NCI-H2107 treated with DMSO at 0.1 percent for 48 hours (cell line): Measurements from ENCODE around the gene LMOD1.

Experiments
- DNase-seq: peaks from one replicate; lab custom pipeline; 2025; ENCODE audit not compliant: unreplicated experiment; lab: John Stamatoyannopoulos, UW

LMOD1 gene

DNA sequence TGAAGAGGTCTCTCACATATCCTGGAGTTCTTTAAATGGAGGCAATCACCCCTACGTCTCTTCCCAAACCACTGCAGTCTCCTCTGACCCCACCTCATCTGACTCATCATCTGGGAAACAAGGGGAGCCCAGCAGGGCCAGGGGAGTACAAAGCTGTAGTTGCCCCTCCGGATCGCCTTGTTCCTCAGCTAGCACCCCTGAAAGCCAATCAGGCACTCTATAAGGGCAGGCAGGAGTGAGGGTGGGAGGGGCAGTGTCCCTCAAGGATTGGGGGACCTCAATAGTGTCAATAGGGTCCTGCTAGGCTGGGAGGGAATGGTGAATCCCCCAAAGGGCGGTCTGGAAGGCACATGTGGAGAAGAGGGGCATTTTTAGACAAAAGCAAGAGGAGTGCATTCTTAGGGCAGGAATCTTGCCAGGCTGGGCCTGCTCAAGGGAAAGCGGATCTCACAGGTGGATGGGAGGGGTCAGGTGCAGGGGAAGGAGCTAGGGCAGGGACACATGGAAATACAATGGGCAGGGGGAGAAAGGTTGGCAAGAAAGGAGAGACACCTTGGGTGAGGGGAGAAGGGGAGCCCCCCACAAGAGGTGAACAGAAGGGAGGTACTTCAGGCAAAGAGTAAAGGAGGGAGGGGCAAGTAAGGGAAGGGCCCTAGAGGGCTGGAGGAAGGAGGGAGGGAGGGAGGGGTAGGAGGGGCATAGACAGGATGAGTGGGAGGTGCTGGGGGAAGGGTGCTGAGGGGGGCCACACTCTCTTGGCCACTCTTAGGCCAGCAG lies 51.8 kb downstream of the LMOD1 start:
- DNase-seq, result no peak

DNA sequence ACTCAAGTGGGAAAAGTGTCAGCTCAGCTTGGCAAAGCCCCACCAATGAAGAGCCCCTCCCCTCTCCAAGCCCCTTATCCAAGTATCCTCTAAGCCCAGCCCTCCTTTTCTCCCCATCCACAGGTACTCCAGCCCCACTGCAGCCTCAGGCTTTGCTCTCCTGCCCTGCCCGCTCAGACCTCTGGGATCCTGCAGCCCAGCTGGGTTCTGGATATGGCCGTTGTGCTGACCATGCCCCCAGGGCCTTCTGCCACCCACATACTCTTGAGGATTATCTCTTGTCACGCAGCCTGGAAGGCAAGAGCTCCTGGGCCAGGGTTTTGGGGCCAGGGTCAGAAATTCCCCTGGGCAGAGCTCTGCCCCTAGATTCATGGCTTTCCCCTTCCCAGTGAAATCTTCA lies 52.9 kb downstream of the LMOD1 start:
- no peak for DNase-seq

DNA sequence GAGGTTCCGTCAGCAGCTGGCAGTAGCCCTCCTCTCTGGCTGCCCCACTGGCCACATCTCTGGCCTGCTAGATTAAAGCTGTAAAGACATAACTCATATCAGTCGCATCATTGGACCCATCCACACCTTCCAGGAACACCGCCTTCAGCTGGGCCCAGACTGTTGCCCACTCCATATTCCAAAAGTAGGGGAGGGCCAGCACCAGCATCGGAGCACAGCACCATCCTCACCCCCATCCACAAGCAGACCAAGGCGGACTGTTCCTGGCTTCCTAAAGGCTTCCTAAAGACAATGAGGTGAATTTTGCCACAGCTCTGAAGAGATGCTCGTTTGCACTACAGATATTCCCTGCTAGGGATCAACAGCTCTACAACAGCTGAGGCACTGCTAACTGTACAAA lies 54.1 kb downstream of the LMOD1 start:
- no peak for DNase-seq

DNA sequence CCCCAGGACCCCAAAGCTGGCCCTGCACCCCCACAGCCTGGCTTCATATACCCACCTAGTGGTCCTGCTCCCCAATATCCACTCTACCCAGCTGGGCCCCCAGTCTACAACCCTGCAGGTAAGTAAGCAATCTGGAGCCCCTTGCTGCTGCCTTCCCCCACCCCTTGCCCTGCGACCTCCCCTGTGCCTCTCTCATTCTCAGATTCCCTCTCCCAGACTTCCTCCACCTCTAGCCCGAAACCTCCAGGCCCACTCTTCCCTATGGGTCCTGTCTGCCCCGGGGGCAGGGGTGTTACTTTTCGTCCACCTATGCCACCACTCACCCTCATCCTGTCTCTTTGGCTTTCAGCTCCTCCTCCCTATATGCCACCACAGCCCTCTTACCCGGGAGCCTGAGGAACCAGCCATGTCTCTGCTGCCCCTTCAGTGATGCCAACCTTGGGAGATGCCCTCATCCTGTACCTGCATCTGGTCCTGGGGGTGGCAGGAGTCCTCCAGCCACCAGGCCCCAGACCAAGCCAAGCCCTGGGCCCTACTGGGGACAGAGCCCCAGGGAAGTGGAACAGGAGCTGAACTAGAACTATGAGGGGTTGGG lies 54.8 kb downstream of the LMOD1 start:
- no peak for DNase-seq

DNA sequence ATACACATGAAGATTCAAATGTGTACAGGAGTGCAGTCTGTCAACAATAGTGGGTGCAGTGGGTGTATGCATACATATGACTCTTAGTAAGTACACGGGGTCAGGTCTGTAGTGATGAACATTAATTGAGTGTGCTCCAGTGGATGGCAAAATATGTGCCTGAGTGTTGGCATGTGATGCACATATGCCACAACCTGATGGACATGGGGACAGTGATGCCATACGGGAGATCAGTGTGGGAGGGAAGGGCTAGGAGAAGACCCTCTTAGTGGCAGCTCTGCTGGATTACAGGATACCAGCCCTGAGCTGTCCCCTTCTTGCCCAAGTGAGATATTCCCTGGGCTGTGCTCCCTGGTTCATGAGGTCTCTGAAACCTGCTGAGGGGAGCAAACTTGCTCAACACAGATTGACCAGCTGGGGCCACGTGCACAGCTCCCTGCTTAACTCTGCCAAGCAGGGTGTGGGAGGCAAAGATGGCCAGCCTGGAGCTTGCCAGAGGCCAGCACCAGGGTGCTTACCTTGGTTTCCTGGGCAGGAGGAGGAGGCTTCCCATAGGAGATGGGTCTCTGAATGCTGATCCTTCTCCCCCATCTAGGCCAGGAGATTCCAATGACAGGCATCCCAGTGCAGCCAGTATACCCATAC lies 55.4 kb downstream of the LMOD1 start:
- DNase-seq, result no peak

DNA sequence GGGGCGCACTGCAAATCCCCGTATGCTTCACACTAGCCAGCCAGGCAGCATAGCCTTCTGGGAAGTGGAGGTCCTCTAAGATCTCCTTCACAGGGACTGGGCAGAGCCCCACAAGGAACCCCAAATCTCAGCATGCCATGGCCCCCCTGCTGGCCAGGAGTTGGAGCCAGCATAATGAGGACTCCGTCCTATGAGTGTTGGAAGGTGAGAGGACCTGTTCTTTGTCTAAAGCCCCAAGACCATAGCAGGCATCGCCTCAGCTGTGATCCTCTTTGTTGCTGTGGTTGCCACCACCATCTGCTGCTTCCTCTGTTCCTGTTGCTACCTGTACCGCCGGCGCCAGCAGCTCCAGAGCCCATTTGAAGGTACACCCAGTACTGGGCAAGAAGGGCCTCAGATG lies 56.1 kb downstream of the LMOD1 start:
- no peak for DNase-seq

DNA sequence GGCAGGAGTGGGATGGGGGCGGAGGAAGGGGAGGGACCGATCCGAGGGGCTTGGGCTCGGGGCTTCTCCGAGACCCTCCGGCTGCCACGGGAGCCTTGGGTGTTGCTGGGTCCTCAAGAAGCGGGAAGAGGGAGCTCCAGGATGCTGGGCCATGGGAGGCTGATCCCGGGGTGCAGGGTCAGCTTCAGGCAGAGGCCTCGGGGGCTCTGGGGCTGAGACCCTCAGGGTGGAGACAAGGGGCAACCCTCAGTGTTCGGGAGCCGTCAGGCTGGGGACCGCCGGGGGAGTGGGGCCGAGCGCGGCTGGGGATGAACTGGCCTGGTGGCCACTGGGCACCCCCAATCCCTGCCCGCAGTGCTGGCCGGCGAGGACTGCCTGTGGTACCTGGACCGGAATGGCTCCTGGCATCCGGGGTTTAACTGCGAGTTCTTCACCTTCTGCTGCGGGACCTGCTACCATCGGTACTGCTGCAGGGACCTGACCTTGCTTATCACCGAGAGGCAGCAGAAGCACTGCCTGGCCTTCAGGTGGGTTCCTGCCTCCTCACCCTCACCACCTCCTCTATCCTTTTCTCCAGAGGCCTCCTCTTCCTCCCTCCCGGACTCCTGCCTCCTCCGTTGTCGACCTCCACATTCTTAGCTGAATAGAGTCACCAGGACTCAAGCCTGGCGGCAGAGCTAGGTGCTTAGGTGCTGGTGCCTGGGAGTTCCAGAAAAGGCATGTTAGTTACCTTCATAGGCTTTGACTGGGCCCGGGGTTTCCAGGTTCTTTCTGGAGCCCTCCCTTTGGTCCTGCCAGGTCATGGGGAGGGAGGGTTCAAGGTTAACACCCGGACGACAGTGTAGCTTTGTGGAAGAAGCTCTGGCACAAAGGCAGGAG lies 57.0 kb downstream of the LMOD1 start:
- DNase-seq, result no peak

DNA sequence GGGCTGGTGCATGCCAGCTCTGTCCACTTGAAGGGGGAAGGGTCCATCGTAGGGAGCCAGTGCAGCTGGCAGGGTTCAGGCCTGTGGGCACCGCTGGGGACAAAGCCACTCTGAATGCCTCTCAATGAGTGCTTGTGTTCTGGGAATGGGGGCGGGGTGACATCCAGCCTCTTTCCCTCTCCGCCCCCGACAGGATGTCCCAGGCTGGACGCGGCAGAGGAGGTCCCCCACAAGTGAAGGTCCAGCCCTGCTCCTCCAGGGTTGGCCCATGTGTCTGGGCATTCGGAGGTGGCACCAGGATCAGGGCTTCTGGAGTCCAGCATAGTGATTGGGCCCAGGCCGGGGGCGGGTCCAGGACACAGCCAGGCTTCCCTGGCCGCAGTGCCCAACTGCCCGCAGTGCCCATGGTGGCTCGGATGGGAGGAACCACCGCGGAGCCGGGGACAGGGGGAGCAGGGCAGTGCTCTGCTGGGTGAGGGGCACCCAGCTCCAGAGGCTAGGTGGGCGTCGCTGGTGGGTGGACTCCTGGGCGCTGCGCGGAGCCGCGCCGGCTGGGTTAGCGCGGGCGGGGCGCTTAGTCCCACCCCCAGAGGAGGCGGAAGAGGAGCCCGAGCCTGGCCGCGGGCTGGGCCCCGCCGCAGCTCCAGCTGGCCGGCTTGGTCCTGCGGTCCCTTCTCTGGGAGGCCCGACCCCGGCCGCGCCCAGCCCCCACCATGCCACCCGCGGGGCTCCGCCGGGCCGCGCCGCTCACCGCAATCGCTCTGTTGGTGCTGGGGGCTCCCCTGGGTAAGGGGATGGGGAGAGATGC lies 57.9 kb downstream of the LMOD1 start, which contains the start of gene SHISA4:
Gene SHISA4 (plus strand): TSS at position 617 of the 808 bp plus-strand sequence. CDS start 97 bp downstream, at position 714.
- no peak for DNase-seq

DNA sequence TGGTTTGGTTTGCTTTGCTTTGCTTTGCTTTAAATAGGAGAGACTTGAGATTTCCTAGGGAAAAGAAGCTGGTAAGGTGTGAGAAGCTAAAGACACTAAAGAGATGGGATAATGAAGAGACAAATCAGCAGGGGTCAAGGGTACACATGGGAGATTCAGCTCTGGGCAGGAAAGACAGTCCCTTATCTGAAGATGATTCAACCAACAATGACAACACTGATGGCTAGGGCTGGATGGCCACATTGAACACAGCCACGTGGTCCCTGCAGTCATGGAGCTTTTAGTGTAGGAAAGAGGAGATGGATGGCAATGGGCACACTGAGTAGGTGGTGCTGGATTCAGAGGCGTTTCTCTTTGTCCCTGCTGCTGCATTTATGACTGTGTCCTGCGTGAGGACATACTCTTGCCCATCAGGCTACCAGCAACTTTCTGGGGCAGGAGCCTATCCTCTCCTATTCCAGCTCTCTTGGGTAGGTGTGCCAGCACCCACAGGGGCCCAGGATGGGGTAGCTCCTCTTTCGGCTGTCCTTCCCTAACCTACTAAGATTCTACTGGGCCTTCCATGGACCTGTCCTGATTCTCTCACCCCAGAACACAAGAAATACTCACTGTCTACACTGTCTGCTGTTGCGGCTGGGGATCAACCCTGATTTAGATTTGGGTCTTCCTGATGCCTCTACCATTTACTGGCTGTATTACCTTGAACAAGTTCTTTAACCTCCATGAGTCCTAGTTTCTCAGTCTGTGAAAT lies 59.1 kb downstream of the LMOD1 start:
- no peak for DNase-seq

DNA sequence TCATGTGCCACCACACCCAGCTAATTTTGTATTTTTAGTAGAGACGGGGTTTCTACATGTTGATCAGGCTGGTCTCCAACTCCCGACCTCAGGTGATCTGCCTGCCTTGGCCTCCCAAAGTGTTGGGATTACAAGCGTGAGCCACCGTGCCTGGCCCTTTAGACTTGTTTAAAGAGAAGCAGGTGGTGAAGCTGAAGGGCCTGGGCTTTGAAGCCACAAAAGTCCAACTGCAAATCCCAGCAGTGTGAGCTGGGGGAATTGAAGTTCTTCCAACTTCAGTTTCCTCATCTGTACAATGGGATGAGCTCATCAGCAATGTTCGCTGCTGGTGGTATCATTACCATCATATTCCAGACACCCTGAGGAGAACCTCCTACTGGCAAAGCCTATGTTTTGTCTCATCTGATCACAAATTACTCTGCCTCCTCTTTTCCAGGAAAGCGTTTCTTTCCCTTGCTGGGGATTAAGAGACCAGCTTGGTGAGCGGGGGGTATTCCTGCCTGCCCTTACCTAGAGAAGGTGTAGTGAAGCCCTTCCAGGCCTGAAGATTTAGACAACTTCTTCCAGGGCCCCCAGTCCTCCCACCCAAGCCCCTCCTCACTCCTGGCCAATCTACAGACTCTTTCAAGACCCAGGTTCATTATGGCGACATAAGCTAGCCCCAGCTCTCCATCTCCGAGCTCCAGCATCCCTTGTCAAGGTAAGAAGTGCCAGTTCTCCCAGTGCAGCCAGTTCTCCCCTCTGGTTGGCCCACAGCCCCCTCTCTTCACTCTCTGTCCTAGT lies 60.1 kb downstream of the LMOD1 start:
- DNase-seq, result no peak

DNA sequence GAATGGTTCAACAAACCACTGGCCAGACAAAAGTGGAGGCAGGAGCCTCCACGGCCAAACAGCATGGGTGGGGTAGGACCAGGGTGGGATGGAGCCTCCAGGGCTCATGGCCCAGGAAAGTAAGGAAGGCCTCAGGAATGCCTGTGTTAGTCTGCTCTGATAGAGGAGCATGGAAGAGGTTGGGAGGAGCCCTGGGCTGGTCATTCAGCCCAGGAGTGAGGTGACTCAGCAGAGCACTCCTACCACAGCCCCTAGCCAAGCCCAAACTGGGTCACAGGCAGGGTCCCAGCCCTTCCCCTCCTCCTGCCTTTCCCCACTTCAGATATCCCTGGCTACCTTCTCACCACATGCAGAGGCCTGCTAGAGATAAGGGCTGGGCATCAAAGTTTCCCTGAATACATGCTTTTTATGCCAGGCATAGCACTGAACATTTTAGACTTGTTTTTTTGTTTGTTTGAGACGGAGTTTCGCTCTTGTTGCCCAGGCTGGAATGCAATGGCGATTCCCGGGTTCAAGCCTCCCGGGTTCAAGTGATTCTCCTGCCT lies 60.7 kb downstream of the LMOD1 start:
- DNase-seq, result no peak

DNA sequence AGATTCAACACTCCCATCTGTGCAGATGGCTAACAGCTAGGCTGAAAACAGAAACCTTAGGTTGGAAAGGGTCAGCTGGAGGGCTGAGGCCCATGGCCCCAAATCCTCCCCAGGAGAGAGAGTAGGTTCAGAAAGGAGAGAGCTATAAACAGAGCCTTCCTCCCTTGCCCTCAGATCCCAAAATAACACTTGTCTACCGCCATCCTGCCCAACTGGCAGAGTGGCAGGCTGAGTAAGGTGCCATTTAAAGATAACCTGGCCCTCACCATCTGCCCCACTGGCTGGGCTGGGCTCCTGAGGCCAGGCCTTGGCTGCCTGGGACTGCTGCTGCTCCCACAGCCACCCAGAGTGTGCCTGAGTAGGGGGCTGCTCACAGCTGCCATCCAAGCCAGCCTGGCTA lies 61.9 kb downstream of the LMOD1 start:
- DNase-seq, result no peak

DNA sequence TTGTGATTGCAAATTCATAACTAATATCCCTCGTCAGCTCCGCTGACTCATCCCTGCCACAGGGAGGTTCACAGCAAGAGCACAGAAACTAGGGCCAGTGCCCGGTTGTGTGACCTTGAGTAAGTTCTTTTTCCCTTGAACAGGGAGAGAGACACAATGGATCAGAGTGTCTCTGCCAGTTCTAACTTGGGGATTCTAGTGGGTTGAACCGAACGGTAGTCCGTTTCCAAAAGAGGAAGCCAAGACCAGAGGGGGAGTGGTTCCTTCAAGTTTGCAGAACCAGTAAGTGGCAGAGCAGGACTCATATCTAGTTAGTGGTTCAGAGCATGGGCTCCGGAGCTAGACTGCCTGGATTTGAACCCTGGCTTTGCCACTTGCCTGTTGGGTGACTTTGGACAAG lies 62.6 kb downstream of the LMOD1 start:
- DNase-seq, result no peak

DNA sequence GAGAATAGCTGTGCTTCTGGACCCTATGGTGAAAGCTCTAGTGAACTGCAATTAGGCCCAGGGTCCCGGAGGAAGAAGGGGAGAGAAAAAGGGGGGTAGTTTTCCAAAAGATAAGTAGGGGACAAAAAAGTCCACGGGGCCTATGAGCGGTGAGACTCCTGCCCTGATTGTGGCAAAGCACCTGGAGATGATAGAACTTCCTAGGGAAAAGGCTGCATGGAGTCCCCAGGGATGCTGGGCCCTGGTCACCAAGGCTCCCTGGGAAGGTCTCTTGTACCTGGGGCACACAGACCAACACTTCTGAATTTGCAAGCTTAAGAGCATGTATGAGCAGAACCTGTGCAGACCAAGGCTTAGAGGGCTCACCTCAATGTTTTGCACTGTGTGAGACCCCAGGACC lies 63.1 kb downstream of the LMOD1 start:
- no peak for DNase-seq

DNA sequence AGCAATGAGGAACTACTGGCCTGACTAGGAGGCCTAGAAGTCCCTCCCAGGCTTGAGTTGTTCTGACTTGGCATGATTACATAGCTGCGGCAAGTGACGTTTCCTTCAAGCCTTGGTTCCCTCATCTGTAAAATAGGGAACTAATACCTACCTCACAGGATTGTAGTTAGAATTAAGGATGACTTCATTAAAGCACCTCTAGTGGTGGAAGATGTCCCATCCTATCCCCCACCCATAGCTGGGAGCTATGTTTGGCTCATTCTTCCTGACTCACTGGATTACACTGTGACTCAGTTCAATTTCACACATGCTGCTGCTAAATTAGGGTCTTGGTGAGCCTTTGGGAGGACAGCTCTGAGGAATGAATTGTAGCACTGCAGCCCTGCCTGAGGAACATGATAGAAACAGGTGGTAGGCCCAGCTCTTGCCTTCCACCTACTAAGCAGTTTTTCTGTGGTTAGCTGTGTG lies 63.6 kb downstream of the LMOD1 start:
- DNase-seq, result no peak

DNA sequence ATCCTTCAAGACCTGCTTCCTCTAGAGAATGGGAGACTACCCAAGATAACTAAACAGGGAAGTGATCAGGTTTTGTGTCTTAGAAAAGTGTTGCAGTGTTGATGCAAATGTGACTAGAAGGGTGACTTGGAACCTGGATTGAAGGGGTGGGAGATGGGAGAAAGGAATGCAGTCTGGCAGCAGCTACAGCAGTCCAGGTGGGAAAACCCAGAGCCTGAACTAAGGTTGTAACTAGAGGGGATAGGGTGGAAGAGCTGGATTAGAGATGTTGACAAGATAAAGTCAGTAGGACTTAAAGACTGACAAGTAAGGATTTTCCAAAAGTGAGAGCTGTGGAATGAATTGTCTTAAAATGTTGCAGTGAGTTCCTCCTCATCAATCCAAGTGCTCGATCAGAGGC lies 64.7 kb downstream of the LMOD1 start:
- DNase-seq, result no peak

DNA sequence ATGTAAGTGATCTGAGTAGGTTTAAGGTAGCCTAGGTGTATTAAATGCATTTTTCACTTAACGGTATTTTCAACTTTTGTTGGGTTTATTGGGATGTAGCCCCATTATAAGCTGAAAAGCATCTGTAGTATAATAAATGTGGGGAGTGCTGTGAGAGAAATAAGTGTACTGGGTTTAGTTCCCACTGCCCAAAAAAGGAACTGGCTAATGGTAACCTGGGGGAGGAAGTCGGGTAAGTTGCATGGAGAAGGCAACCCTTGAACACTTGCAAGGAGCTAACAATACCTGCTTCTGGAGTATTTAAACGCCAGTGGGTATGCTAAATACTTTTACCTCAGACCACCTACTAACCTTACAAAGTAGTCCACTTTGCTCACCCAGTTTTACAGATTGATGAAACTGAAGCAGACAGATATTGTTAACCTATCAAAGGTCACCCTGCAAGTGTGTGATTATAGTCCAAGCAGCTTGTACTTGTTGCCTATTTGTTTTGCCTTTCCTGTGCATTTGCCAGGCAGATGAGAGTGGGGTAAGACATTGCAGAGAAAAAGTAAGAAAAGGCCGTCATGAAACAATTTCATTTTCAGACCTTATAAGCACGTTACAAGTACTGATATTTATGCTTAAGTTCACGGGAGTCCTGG lies 65.3 kb downstream of the LMOD1 start:
- no peak for DNase-seq

DNA sequence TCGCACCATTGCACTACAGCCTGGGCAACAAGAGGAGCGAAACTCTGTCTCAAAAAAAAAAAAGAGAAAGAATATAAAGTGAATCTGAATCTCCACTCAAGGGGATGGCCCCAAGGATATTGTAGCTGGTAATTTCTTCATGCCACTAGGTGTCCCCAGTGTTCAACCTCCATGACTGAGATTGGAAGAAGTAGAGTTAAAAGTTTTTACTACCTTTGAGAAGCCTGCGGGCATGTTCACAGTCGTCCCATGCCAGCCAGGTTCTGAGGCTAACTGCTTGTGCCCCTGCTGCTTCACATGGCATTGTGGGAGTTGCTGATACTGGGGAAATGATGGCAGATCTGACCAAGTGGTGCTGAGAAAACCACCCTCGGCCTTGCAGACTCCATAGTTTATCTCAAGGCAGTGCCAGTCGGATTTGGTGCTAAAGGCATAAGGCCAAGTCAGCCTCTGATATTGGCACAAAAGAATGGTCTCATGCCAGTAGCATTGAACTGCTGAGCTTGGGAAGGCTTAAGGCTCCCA lies 68.4 kb downstream of the LMOD1 start:
- no peak for DNase-seq
